ENCODE results near the gene F10.

DNA sequence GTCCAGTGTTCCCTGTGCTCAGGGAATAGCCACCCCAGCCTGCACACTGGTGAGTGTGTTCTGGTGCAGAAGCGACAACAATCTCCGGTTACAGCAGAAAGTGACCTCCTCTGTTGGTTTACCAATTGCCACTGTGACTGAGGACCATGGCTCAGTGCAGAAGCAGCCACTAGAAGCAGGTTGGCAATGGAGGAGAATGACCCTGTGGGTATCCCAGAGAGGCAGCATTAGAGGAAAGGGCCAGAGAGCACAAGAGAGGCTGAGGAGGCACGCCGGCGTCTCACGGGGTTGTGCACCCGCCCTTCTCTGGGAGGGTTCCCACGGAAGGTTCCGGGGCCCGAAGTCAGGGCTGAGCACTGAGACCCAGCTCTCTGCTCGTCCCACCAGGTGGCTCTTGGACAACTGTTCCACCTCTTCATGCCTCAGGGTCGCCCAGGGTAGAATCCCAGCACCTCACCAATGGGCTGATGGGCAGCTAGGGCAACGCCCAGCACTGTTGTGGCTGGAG, 49.9 kb downstream of the F10 start:
- no peak for TF ChIP-seq POLR2A (IDR thresholded peaks at IDR 0.05)
- TF ChIP-seq, protein P1, sequence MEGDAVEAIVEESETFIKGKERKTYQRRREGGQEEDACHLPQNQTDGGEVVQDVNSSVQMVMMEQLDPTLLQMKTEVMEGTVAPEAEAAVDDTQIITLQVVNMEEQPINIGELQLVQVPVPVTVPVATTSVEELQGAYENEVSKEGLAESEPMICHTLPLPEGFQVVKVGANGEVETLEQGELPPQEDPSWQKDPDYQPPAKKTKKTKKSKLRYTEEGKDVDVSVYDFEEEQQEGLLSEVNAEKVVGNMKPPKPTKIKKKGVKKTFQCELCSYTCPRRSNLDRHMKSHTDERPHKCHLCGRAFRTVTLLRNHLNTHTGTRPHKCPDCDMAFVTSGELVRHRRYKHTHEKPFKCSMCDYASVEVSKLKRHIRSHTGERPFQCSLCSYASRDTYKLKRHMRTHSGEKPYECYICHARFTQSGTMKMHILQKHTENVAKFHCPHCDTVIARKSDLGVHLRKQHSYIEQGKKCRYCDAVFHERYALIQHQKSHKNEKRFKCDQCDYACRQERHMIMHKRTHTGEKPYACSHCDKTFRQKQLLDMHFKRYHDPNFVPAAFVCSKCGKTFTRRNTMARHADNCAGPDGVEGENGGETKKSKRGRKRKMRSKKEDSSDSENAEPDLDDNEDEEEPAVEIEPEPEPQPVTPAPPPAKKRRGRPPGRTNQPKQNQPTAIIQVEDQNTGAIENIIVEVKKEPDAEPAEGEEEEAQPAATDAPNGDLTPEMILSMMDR (IDR thresholded peaks at IDR 0.05), result no peak
